GM12892 (cell line): ENCODE measurements around the gene TEX11.

Experiments used
- POLR2A ChIP-seq: IDR thresholded peaks from 2 replicates; pipeline ENCODE4 v1.6.1; 2011; ENCODE audit warnings: low read depth, low read length, control low read depth
- POLR2AphosphoS5 ChIP-seq: IDR thresholded peaks from 2 replicates; pipeline ENCODE4 v1.6.1; 2011; ENCODE audit warnings: low read depth, low read length, control low read depth
- TAF1 ChIP-seq: IDR thresholded peaks from 2 replicates; pipeline ENCODE4 v1.6.1; 2011; ENCODE audit warnings: low read depth, mild to moderate bottlenecking, control low read depth, low read length, borderline replicate concordance

DNA sequence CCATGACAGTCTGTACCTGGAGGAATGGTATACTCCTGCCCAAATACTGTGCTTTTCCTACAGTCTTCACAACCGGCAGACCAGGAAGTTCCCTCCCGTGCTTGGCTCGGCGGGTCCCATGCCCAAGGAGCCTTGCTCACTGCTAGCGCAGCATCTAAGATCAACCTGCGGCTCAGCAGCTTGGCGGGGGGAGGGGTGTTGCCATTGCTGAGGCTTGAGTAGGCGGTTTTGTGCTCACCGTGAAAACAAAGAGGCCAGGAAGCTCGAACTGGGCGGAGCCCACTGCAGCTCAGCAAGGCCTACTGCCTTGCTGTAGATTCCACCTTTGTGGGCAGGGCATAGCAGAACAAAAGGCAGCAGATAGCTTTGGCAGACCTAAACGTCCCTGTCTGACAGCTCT is 152.7 kb downstream of the TEX11 start:
- no peak for TF ChIP-seq POLR2AphosphoS5
- no peak for TF ChIP-seq POLR2A
- TF ChIP-seq TAF1 = no peak
